ENCODE results near the gene NMNAT2. TPM values are rescaled to one million over a fixed set of nuclear protein-coding genes. Genes with fewer than 3 reads are reported as not detected.

NMNAT2 gene
- total RNA-seq, 1 experiment from 2014 or later: 11.4 TPM

DNA sequence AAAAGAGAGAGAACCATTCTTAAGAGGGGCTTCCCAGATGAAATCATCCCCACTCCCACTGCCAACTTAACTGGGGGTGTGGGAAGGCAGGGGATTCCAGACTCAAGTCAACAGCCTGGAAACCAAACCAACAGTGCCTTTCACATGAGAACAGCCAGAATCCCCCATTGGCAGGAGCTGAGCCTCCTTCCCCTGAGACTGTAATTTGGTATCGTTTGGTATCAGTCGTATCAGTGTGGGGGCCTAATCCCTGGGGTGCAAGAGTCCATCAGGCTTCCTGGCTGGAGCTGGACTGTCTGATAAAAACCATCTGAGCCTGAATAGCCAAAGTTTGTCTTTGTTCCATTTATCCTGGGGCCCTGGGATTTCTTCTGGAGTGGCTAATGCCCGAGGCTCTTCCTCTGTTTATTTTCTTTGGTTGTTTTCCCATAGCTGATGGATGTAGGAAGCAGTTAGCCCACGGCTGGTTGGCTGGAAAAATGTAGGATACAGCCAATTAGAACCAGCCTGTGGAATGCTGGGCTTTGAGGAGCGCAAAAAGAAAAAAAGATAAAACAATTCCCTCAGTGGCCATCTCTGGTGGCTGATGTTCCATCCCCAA lies 147.5 kb downstream of the NMNAT2 start:
- H3K56ac ChIP-seq (ENCODE audit: insufficient read length, low read depth, low read length): no peak overlapping the region
- no peak overlapping the region for H2BK15ac ChIP-seq (ENCODE audit: low read depth, low read length)
- no CpG with 5 or more reads among the region's 5 CpGs for WGBS (ENCODE audit: extremely low coverage, insufficient read length, low lambda C conversion rate)
- no peak overlapping the region for H4K5ac ChIP-seq (ENCODE audit: insufficient read length, low read depth, low read length)
- no peak overlapping the region for H3K18ac ChIP-seq (ENCODE audit: insufficient read length, low read depth, low read length)
- no peak overlapping the region for H2AK5ac ChIP-seq (ENCODE audit: insufficient read length, low read length)
- no peaks in the 10 kb centered on the region for H3K36me3 Mint-ChIP-seq (ENCODE audit: insufficient read depth in 1 of 3, low read depth in 3 of 3)
- H4K20me1 ChIP-seq (ENCODE audit: control insufficient read depth, insufficient read depth, insufficient read length): no peaks in the 10 kb centered on the region
- H2BK12ac ChIP-seq (ENCODE audit: insufficient read length, low read depth, low read length): no peak overlapping the region
- H3K79me1 ChIP-seq (ENCODE audit: insufficient read depth, low read depth, low read length, poor library complexity, severe bottlenecking): no peaks in the 10 kb centered on the region
- H3K14ac ChIP-seq (ENCODE audit: insufficient read depth, low read length): no peak overlapping the region
- H3K27ac ChIP-seq (ENCODE audit: insufficient read length, low read depth, low read length): no peak overlapping the region
- H3K27ac Mint-ChIP-seq: no peak overlapping the region
- no peaks in the 10 kb centered on the region for H3K4me1 ChIP-seq (ENCODE audit: insufficient read depth, low read length)
- no peaks in the 10 kb centered on the region for H3K9me3 Mint-ChIP-seq
- H3K4me2 ChIP-seq (ENCODE audit: insufficient read depth, insufficient read length, low read length): no peak overlapping the region
- no peak overlapping the region for H2BK120ac ChIP-seq (ENCODE audit: low read depth, low read length, poor library complexity, severe bottlenecking)
- no peak overlapping the region for H3T11ph ChIP-seq (ENCODE audit: low read length)
- H3K9me3 ChIP-seq (ENCODE audit: control insufficient read depth, low read depth, low read length): no peaks in the 10 kb centered on the region
- H3K23me2 ChIP-seq (ENCODE audit: insufficient read length, low read depth, low read length, poor library complexity, severe bottlenecking): no peaks in the 10 kb centered on the region
- H3K4me3 Mint-ChIP-seq: no peak overlapping the region
- H3K79me2 ChIP-seq (ENCODE audit: insufficient read depth, low read length): no peaks in the 10 kb centered on the region
- no peak overlapping the region for H3K23ac ChIP-seq (ENCODE audit: insufficient read length, low read depth, low read length)
- no peak overlapping the region for H4K8ac ChIP-seq (replicated peaks; ENCODE audit: insufficient read length, low read depth, low read length)
- TF ChIP-seq CTCF (conservative IDR thresholded peaks at IDR 0.05): no peak
- H3K4ac ChIP-seq (ENCODE audit: low read depth, low read length): no peak overlapping the region
- no peak overlapping the region for H4K91ac ChIP-seq (ENCODE audit: insufficient read length, low read depth, low read length)
- no peak for DNase-seq
- H2BK5ac ChIP-seq (ENCODE audit: insufficient read length, low read length): no peak overlapping the region
- H3K4me1 Mint-ChIP-seq: peaks cover 6 to 11% of the 10 kb centered on the region in 2 experiments
- no peaks in the 10 kb centered on the region for H3K27me3 ChIP-seq (ENCODE audit: insufficient read depth, low read length)
- H2BK20ac ChIP-seq (ENCODE audit: low read depth, low read length, poor library complexity, severe bottlenecking): no peak overlapping the region
- H3K27me3 Mint-ChIP-seq (ENCODE audit: low read depth): no peaks in the 10 kb centered on the region; the same call in 1 of the 2 replicates
- no peak overlapping the region for H2AFZ ChIP-seq (ENCODE audit: low read length)
- H3K9ac ChIP-seq (ENCODE audit: extremely low read depth, insufficient read length, low read length): no peak overlapping the region
